Gastrocnemius medialis (tissue), 4 donors: Measurements from ENCODE around the gene SF3A1. TPM values are rescaled to one million over a fixed set of nuclear protein-coding genes. Genes with fewer than 3 reads are reported as not detected.

Experiments used
- ATAC-seq, 2 donors: fragments of 150-250 bp; one replicate each; pipeline ENCODE4 v1.9.1; 2016
- DNase-seq, 2 donors: peaks; one replicate each; pipeline ENCODE4 v3.0.0-alpha.2; 2019
- H3K27ac ChIP-seq, 4 donors: fragments of 200-600 bp; sonication (generic); 1 replicate in 1 of 4; 2 replicates in 3 of 4; pipeline ENCODE4 v1.5.1; 2016 to 2018; ENCODE audit warnings: mild to moderate bottlenecking in 2 of 4, moderate library complexity in 1 of 4
- H3K27me3 ChIP-seq, 3 donors: fragments of 200-600 bp; sonication (generic) in 2 of 3; 1 replicate in 1 of 3; 2 replicates in 2 of 3; pipeline versions ENCODE4 v1.5.1 to v1.6.0; 2016 to 2019; ENCODE audit warnings: mild to moderate bottlenecking in 1 of 3, moderate library complexity in 1 of 3
- H3K36me3 ChIP-seq, 2 donors: fragments of 200-600 bp; sonication (generic) in 1 of 2; one replicate each; pipeline ENCODE4 v1.5.1; 2017 to 2018
- H3K4me1 ChIP-seq, 2 donors: fragments of 200-600 bp; sonication (generic) in 1 of 2; one replicate each; pipeline ENCODE4 v1.5.1; 2016 to 2017; ENCODE audit warnings: mild to moderate bottlenecking in 2 of 2
- H3K4me3 ChIP-seq, 4 donors: fragments of 200-600 bp; sonication (generic) in 3 of 4; 1 replicate in 1 of 4; 2 replicates in 3 of 4; pipeline ENCODE4 v1.5.1; 2016 to 2019; ENCODE audit warnings: mild to moderate bottlenecking in 2 of 4
- H3K9me3 ChIP-seq, 3 donors: fragments of 200-600 bp; sonication (generic) in 2 of 3; 1 replicate in 1 of 3; 2 replicates in 2 of 3; pipeline ENCODE4 v1.5.1; 2016 to 2019
- CTCF ChIP-seq, 5 experiments: fragments of 450-650 bp in 3 of 5; fragments of 200-600 bp in 2 of 5; sonication (generic) in 2 of 5; IDR thresholded peaks in 4 of 5; conservative IDR thresholded peaks in 1 of 5; 1 replicate in 4 of 5; 2 replicates in 1 of 5; pipeline ENCODE4 v1.5.1; 2016 to 2019; ENCODE audit warnings: antibody characterized with exemption in 5 of 5, mild to moderate bottlenecking in 3 of 5, moderate library complexity in 3 of 5
- POLR2A ChIP-seq, 2 donors: fragments of 450-650 bp; IDR thresholded peaks; one replicate each; pipeline ENCODE4 v1.6.1; 2017; ENCODE audit warnings: antibody characterized with exemption in 2 of 2, mild to moderate bottlenecking in 2 of 2, moderate library complexity in 2 of 2
- in situ Hi-C, 4 donors: fragments of 200-750 bp; cut with MboI; loops; one replicate each; pipeline versions ENCODE4 v1.15.0 to v1.8.0; 2017; ENCODE audit warnings: low sequenced_read_pairs in 4 of 4
- intact Hi-C: fragments of 100-400 bp; cut with DNase I; formaldehyde crosslinking; loops from one replicate; pipeline ENCODE4 v1.15.1; 2023; ENCODE audit warnings: low total_unique reads
- total RNA-seq, 4 donors: library from RNA; depleted of rRNA; stranded (reverse); fragments of >200 nt; gene quantifications; one replicate each; pipeline versions ENCODE4 v1.1.0 to v1.2.3, GENCODE V29; 2016

SF3A1 gene
- total RNA-seq, 4 donors from 2014 or later = 36.0 to 145 (median 94.5) TPM

- intact Hi-C loops = loop anchor here (2.0 kb wide), 1 partner anchor 15 kb away; no protein-coding TSS in a partner anchor
- in situ Hi-C loops = no loop called here
- no peak overlapping the region for H3K4me3 ChIP-seq
These were observed 51.2 kb downstream of the SF3A1 start for GRCh38 chr22:30305519-30305905.

GRCh38 chr22:30304495-30305244 is 52.0 kb downstream of the SF3A1 start:
- Histone ChIP-seq H3K9me3 (no peaks in the 10 kb centered on the region), H3K27me3 (no peaks in the 10 kb centered on the region), H3K4me1 (peaks cover 53 to 78% of the 10 kb centered on the region in 2 donors), H3K4me3 (peak overlapping the region in 1 of 4 donors; percentile 21), H3K36me3 (no peaks in the 10 kb centered on the region), H3K27ac (peak overlapping the region; percentile 67 to 86 (median 70))
- in situ Hi-C loops = no loop called here
- DNase-seq = no peak
- TF ChIP-seq POLR2A (IDR thresholded peaks at IDR 0.05) = no peak
- TF ChIP-seq CTCF (IDR thresholded peaks at IDR 0.05 in 4 of 5, conservative IDR thresholded peaks at IDR 0.05 in 1 of 5) = no peak
- ATAC-seq = no peak
- intact Hi-C loops = loop anchor here (2.0 kb wide), 1 partner anchor 14 kb away; no protein-coding TSS in a partner anchor

More at GRCh38 chr22:30305519-30305905, 51.2 kb downstream of the SF3A1 start:
- no peaks in the 10 kb centered on the region for H3K9me3 ChIP-seq
- ATAC-seq (peak; percentile 72 to 77), DNase-seq (peak; percentile 39 to 73)
- peak overlapping the region; percentile 67 to 86 (median 70) for H3K27ac ChIP-seq
- no peaks in the 10 kb centered on the region for H3K36me3 ChIP-seq
- peaks cover 61 to 87% of the 10 kb centered on the region in 2 donors for H3K4me1 ChIP-seq
- H3K27me3 ChIP-seq = no peaks in the 10 kb centered on the region
- TF ChIP-seq POLR2A (IDR thresholded peaks at IDR 0.05) (peak; percentile 17 to 49), CTCF (IDR thresholded peaks at IDR 0.05 in 4 of 5, conservative IDR thresholded peaks at IDR 0.05 in 1 of 5) (no peak)

GRCh38 chr22:30302810-30303138 is 53.9 kb downstream of the SF3A1 start:
- Histone ChIP-seq H3K27me3 (no peaks in the 10 kb centered on the region), H3K27ac (peak overlapping the region; percentile 67 to 86 (median 70)), H3K36me3 (no peaks in the 10 kb centered on the region), H3K4me1 (peaks cover 37 to 65% of the 10 kb centered on the region in 2 donors), H3K4me3 (no peak overlapping the region), H3K9me3 (no peaks in the 10 kb centered on the region)
- TF ChIP-seq POLR2A (IDR thresholded peaks at IDR 0.05) (no peak), CTCF (IDR thresholded peaks at IDR 0.05 in 4 of 5, conservative IDR thresholded peaks at IDR 0.05 in 1 of 5) (no peak)
- in situ Hi-C loops (no loop called here), intact Hi-C loops (no loop called here)
- no peak for DNase-seq
- ATAC-seq = no peak

GRCh38 chr22:30301995-30302809 is 54.5 kb downstream of the SF3A1 start:
- H3K27me3 ChIP-seq = no peaks in the 10 kb centered on the region
- H3K4me3 ChIP-seq = no peak overlapping the region
- ATAC-seq (peak; percentile 21 to 22), DNase-seq (peak in 1 of 2 donors; percentile 52)
- in situ Hi-C loops (no loop called here), intact Hi-C loops (no loop called here)
- TF ChIP-seq POLR2A (IDR thresholded peaks at IDR 0.05) (no peak), CTCF (IDR thresholded peaks at IDR 0.05 in 4 of 5, conservative IDR thresholded peaks at IDR 0.05 in 1 of 5) (no peak)
- H3K27ac ChIP-seq = peak overlapping the region; percentile 67 to 86 (median 70)
- peaks cover 37 to 59% of the 10 kb centered on the region in 2 donors for H3K4me1 ChIP-seq
- H3K9me3 ChIP-seq = no peaks in the 10 kb centered on the region
- H3K36me3 ChIP-seq = peaks cover 0 to 4% of the 10 kb centered on the region in 2 donors
